Activated T-helper 1 cell treated with Interleukin-2 at 50 U/mL for 16 hours (primary cell): ENCODE data around the gene ZFP36L1.

Experiments used
- DNase-seq: peaks from one replicate; pipeline ENCODE4 v3.0.0-alpha.2; 2020; ENCODE audit warnings: low read depth

ZFP36L1 gene, protein sequence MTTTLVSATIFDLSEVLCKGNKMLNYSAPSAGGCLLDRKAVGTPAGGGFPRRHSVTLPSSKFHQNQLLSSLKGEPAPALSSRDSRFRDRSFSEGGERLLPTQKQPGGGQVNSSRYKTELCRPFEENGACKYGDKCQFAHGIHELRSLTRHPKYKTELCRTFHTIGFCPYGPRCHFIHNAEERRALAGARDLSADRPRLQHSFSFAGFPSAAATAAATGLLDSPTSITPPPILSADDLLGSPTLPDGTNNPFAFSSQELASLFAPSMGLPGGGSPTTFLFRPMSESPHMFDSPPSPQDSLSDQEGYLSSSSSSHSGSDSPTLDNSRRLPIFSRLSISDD

GRCh38 chr14:68792979-68793733 is at the start of gene ZFP36L1:
Gene ZFP36L1 (minus strand): TSS chr14:68793067. CDS start chr14:68792938, 129 bp downstream.
- DNase-seq = peak; percentile 87

GRCh38 chr14:68842298-68842697 is 49.4 kb upstream of the ZFP36L1 start:
- no peak for DNase-seq

DNA sequence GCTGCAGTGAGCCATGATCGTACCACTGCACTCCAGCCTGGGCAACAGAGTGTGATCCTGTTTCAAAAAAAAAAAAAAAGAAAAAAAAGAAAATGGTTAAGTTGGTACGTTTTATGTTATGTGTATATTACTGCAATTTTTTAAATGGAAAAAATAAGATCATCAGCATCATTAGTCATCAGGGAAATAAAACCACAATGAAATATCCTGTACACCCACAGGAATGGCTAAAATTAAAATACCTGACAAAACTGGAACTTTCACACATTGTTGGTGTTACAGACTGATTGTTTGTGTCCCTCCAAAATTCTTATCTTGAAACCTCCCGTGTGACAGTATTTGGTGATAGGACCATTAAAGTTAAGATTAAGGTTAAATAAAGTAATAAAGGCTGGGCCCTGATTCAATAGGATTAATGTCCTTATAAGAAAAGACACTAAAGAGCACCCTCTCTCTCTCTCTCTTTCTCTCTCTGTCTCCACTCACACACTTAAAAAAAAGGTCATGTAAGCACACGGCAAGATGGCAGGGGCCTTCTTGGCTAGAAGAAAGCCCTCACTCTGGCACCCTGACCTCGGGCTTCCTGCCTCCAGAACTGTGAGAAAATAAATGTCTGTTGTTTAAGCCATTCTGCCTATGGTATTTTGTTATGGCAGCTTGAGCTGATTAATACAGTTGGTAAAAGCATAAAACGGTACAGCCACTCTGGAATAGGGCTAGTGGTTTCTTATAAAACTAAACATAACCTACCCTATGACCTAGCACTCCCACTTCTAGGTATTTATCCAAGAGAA is 48.3 kb upstream of the ZFP36L1 start:
- no peak for DNase-seq

GRCh38 chr14:68840454-68840853 is 47.6 kb upstream of the ZFP36L1 start:
- no peak for DNase-seq

GRCh38 chr14:68836082-68836481 is 43.2 kb upstream of the ZFP36L1 start:
- no peak for DNase-seq

GRCh38 chr14:68834816-68835215 is 41.9 kb upstream of the ZFP36L1 start:
- no peak for DNase-seq

- no peak for DNase-seq
Observed at GRCh38 chr14:68828698-68829097, 35.8 kb upstream of the ZFP36L1 start.

DNA sequence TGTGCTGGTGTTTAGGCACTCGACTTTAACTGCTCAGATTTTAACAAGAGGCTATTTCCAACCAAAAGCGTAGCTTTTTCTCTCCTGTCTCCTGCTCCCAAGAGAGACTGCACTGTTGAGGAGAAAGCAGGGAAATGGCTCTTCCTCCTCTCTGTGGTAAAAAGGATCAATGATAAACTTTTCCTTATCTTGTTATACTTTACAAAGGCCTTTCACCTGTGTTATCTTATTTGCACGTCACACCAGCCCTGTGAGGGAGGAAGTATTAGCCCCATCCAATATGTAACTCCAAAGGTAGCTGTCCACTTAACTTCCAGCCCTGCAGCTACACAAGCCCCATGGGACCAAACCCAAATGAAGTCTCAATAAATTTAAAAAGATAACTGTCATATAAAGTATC is 32.9 kb upstream of the ZFP36L1 start:
- DNase-seq = no peak

- DNase-seq = no peak
Observed at GRCh38 chr14:68824517-68825347, 31.9 kb upstream of the ZFP36L1 start.

DNA sequence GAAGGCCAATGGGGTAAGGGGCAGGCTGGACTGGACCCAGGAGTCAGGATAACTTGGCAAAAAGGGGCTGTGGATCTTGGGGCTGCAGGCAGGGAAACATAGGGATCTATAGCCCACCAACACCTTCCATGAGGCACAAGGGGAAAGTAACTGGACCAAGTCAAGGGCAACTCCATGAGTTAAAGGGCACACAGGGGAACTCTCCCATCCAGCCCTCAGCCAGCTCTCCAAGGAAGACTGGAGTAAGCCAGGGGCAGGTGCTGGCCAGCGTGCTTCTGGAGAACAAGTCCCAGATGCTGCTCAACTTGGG is 31.3 kb upstream of the ZFP36L1 start:
- no peak for DNase-seq

DNA sequence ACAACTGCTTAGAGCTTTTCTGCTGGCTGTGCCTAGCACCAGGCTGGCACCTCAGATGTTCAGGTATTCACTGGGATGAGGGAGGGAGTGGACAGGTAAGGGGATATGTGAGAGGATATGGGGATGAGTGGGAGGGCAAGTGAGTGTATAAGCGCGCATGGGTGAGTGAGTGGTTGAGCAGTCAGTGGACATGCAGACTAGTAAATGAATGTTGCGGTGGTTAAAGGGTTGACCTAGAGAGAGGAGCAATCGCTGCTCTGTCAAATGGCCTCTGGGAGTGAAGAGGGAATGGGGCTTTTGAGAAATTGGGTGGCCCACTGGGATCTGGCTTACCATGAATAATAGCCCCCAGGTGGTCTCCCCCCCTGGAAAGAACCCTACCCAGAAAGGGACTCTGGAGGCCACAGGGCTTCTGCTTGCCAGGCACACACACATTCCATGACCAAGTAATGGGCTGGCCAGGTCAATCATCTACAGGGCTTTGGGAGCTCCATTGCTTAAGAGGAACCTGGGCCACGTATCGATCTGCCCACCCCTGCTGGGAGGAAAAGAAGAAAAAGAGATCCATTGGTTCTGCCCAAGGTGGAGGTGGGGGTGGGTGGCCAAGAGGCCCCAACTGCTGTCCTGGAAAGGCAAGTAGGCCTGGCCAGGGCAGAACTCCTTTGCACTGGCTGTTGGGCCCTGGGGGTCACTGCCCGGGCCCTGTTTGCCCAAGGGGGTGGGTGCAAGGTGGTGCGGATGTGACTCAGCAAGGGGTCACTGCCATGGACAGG is 30.8 kb upstream of the ZFP36L1 start:
- DNase-seq = no peak

DNA sequence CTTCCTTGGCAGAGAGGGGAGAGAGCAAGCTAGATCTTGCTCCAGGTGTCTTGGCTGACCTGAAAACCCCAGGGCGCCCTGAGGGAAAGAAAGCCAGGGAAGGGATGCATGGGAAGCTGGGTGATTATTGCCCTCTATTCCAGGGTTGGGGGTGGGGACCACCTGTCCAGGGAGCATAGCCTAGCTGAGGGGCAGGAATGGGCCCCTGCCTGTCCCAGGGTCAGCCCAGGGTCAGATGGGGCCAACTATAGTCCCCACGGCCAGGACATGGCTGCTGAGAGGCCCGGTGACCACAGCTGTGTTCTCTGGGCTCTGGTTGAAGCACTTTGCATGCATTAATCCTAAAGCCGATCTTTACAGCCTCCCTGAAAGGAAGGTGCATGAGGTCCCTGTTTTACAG is 30.1 kb upstream of the ZFP36L1 start:
- no peak for DNase-seq

DNA sequence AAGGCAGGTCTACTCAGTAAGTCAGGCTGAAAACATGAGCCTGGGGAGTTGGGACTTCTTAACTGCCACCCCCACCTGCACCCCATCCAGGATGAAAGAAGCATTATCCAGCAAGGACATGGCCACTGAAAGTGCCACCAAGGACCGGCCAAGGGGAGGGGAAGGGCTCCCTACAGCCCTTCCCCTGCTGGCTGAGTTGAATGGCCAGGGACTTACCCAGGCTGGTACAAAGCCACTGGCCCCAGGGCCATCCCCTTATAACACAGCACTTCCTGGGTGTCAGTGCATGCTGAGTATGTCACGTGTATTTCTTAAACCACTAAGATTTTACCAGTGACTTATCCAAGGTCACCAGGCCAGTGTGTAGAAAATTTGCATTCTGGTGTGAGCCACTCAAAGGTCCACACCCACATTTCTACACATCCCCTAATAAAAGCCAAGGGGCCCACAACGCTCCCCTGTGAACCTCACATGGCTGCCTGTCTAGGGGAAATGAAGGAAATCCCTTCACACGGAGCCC is 29.3 kb upstream of the ZFP36L1 start:
- no peak for DNase-seq

DNA sequence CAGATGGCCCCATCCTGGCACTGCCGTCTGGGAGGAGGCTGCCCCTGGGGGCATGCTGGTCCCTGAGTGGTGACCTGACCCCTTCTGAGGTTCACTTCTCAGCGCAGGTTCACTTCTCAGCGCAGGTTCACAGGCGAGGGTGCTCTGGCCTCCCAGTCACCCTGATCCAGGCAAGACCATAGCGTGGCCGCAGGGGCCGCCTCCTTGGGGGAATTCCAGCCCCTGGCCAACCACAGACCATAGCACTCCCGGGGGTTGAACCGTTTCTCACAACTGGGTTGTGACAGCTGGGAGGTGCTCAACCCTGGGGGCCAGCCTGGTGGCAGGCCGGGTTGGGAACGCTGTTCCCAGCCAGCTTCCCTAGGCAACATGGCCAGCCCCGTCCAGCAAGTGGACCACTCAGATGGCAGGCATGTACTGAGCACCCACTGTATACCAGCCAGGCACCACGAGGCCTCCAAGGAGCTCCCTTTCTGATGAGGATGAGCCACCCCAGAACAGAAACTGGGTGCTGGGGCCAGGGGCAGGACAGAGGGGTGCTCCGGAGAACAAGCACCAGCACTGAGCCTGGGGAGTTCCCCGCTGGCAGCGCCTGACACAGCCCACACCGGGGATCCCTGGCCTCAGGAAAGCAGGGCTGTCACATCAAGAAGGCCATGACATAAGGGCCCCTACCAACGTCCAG is 28.3 kb upstream of the ZFP36L1 start:
- DNase-seq = no peak

GRCh38 chr14:68820536-68820935 is 27.7 kb upstream of the ZFP36L1 start:
- DNase-seq = no peak

- DNase-seq = no peak
Observed at GRCh38 chr14:68820119-68820518, 27.3 kb upstream of the ZFP36L1 start.

DNA sequence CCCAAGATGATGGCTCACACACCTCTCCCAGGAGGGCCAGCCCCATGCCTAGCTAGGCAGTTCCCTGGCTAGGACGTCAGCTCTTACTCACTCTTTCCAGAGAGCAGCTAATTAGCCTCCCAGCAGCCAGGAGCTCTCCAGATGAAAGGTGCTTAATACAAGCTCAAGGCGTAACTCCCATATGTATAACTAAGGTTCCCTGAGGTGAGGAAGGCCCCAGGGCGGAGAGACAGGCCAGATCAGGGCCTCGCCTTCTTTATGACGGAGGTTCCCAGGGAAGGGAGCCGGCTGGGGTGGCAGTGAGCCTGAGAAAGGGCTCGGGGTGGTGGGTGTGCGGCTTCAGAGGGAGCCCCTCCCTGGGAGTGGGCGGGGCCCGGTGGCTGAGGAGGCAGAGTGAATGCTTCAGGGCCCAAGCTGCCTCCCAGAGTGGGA is 26.4 kb upstream of the ZFP36L1 start:
- no peak for DNase-seq

DNA sequence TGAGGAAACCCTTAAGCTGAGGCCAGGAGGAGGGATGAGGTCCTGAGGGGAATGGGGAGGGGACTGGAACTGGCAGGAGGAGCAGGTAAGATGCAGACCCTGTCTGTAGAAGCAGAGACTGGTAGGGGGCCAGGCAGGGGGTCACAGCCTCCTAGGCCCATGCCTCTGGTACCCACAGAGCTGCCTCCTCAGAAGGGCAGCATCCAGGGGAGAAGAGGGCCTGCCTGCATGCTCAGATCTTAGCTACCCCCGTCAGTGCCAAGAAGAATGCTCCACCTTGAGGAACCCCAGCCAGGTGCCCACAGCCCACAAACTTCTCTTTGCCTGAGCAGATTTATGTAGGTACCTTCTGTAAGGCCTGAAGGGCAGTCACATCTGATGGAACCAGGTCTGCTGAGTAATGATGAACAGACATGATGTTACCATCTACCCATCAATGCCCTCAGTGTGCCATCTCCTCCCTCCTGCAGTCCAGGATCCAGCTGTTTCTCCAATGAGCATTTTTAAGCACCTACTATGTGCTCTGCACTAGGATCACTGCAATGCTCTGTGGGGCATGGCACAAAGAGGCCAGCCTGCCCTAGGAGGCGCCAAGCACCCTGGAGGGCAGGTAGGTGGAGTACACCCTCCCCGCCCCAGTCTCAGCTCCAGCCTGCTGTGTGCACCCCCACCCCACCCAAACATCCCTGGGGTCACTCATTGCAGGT is 24.8 kb upstream of the ZFP36L1 start:
- no peak for DNase-seq

GRCh38 chr14:68816943-68817430 is 24.1 kb upstream of the ZFP36L1 start:
- no peak for DNase-seq
